NOMO-1 treated with DMSO at 0.1 percent for 48 hours (cell line): ENCODE results near the gene TRIM38.
"Not testable (repeated sequence)": the region's sequence is repeated elsewhere in the genome, so short reads cannot be mapped to it uniquely, and the experiment has no call there.

ENCODE experiments used
- DNase-seq: peaks from one replicate; lab custom pipeline; 2025; ENCODE audit not compliant: unreplicated experiment; lab: John Stamatoyannopoulos, UW

Gene TRIM38

GRCh38 chr6:25942561-25943147 is 19.9 kb upstream of the TRIM38 start:
- DNase-seq: peak; percentile 24

DNA sequence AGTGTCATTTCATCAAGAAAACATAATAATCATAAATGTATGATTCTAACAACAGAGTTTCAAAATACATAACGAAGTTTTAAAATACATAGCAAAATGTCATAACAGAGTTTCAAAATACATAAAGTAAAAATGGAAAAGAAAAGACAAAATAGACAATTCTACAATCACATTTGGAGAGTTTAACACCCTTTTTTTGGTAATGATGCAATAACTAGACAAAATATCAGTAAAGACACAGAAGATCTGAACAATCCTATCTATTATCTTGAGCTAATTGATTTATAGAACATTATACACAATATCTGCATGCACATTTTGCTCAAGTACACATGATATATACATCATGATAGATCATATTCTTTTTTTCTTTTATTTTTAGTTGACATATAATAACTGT is 18.7 kb upstream of the TRIM38 start:
- no peak for DNase-seq

- no peak for DNase-seq
Measured at GRCh38 chr6:25944688-25945574, 17.7 kb upstream of the TRIM38 start.

DNA sequence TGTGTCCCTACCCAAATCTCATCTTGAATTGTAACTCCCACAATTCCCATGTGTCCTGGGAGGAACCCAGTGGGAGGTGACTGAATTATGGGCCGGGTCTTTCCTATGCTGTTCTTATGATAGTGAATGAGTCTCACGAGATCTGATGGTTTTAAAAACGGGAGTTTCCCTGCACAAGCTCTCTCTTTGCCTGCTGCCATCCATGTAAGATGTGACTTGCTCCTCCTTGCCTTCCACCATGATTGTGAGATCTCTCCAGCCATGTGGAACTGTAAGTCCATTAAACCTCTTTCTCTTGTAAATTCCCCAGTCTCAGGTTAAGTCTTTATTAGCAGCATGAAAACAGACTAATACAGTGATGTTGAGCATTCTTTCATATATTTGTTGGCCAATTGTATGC is 16.9 kb upstream of the TRIM38 start:
- DNase-seq: not testable (repeated sequence)

DNA sequence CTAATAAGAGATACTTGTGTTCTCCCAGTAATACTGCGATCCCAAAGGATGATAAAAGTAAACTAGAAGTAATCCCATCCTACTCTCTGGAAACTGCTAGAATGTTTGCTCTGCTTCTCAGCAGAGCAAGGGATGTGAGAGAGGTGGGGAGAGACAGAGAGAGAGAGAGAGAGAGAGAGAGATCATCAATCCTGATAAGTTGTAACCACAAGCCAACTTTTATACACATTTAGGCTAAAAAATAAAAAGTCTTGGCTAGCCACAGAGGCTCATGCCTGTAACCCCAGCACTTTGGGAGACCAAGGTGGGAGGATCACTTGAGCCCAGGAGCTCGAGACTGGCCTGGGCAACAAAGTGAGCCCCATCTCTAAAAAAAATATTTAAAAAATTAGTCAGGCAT is 16.0 kb upstream of the TRIM38 start:
- no peak for DNase-seq

DNA sequence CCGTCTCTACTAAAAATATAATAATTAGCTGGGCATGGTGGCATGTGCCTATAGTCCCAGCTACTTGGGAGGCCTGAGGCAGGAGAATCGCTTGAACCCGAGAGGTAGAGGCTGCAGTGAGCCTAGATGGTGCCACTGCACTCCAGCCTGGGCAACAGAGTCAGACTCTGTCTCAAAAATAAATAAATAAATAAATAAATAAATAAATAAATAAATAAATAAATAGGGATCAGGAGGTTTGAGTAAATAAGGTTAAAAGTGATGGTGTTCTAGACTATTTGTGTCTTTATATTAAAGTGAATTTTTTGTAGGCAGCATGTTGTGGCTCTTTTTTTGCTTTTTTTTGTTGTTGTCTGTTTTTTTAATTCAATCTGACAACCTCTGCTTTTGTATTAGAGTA is 15.1 kb upstream of the TRIM38 start:
- DNase-seq: not testable (repeated sequence)

DNA sequence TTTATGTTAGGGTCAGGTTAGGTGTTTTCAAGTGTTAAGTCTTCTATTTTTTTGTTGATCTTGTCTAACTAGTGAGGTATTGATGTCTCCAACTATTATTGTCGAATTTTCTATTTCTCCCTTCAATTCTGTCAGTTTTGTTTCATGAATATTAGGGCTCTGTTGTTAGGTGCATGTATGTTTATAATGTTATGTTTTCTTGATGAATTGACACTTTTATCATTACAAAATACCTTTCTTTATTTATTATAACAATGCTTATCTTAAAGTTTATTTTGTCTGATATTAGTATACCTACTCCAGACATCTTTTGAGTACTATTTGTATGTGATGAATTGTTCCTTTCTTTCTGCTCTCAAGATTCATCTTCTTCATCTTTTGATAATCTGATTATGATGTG is 12.9 kb upstream of the TRIM38 start:
- no peak for DNase-seq

DNA sequence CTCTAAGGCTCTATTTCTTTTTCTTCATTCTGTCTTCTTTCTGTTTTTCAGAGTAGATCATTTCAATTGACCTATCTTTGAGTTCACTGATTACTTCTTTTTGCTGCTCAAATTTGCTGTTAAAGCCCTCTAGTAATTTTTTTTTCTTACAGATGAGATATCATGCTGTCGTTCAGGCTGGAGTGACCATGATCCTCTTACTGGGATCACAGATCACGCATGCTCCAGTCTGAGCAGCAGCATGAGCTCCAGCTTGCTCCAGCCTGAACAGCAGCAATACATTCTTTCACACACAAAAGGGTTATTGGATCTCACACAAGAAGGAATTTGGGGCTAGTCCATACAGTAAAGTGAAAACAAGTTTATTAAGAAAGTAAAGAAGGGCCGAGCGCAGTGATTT is 12.3 kb upstream of the TRIM38 start:
- DNase-seq: no peak

- DNase-seq: no peak
Measured at GRCh38 chr6:25951296-25952032, 11.1 kb upstream of the TRIM38 start.

DNA sequence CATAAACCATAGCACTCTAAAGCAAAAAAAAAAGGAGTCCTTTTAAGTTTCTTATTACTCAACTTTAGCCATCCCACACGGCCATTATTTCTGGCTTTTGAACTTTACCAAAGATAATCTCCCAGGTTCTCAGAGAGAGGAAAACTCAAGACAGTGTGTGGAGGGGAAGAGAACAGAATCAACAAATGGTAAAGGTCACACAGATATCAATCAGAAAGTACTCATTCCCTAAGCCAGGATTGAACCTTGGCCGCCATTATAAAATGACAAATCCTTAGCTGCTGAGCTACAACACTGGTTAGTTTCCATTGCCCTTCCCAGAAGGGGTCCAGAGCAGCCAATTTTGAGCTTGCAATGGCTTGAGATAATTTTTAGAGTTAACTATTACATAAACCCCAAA is 10.1 kb upstream of the TRIM38 start:
- DNase-seq: no peak

- DNase-seq: peak; percentile 17
Measured at GRCh38 chr6:25953733-25954132, 8.9 kb upstream of the TRIM38 start.

- DNase-seq: no peak
Measured at GRCh38 chr6:25954756-25955155, 7.8 kb upstream of the TRIM38 start.

DNA sequence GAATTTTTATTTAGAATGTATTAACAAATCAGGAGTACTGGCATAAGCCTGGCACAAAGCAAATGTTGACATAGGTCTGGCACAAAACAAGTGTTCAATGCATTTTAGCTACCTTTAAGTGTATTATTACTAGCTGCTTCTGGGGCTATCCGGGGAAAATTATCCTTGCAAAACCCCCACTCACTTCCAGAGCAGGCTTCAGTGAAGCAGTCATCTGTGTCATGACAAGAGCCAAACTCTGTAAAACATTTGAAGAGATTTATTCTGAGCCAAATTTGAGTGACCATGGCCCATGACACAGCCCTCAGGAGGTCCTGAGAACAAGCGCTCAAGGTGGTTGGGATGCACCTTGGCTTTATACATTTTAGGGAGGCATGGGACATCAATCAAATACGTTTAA is 6.4 kb upstream of the TRIM38 start:
- no peak for DNase-seq

GRCh38 chr6:25958700-25959162 is 3.9 kb upstream of the TRIM38 start:
- peak; percentile 49 for DNase-seq

DNA sequence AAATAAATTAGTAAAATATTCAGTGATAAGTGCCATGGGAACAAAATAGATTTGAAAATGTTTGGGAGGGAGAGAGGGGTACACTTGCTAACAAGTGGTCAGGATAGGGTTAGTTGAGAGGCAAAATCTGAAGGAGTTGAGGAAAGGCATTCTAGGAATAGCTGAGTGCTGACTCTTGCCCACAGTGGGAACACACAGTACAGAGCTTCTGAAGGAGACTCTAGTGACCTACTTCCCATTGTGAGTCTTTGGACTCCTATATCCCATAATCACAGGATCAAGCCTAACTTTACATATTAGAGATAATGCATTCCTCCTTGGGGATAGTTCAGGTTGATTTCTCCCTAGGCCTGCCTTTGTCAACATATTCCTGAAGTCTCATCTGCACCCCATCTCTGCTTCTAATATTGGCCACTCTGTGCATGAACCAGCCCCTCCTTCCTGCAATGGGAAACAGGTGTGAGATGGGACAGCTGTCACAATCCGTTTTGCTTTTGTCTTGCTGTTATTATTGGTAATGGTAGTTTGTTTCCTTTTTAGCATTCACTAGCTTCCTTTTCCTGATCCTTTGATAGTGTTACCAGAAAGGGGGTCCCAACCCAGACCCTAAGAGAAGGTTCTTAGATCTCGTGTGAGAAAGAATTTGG is 2.6 kb upstream of the TRIM38 start:
- DNase-seq: no peak

GRCh38 chr6:25960734-25961133 is 1.9 kb upstream of the TRIM38 start:
- DNase-seq: no peak

GRCh38 chr6:25961619-25962148 is 918 bp upstream of the TRIM38 start:
- DNase-seq: no peak

GRCh38 chr6:25963426-25964123 is 973 bp downstream of the TRIM38 start:
- DNase-seq: peak; percentile 52

GRCh38 chr6:25965058-25965457 is 2.5 kb downstream of the TRIM38 start:
- no peak for DNase-seq

GRCh38 chr6:25966711-25967110 is 4.1 kb downstream of the TRIM38 start:
- no peak for DNase-seq
